K562 (cell line): ENCODE measurements around the gene CEP85L. TPM values are rescaled to one million over a fixed set of nuclear protein-coding genes. Genes with fewer than 3 reads are reported as not detected.

Source experiments
- ATAC-seq: fragments of 200-7000 bp; cut with Tn5 transposase; 3 replicates; pipeline ENCODE4 v1.9.1; 2020; ENCODE audit warnings: moderate library complexity
- BruUV-seq: library from RNA; stranded (reverse); fragments of 400-500 nt; replicated peaks from 2 replicates; lab custom pipeline; 2021; lab: Mats Ljungman, UMichigan
- CTCF ChIA-PET: fragments of 300-600 bp; formaldehyde crosslinking; extraction: SDS; loops from one replicate; lab custom pipeline; 2021; ENCODE audit warnings: low intra/inter-chr PET ratio; lab: Yijun Ruan, JAX
- POLR2A ChIA-PET: fragments of 300-600, 350-650 bp; sonication (Branson Sonifier 250); formaldehyde crosslinking; extraction: SDS; loops from one replicate; lab custom pipeline; 2021; ENCODE audit warnings: antibody characterized with exemption, inconsistent platforms; lab: Yijun Ruan, JAX
- DNase-seq, 4 experiments: peaks; one replicate each; pipeline versions ENCODE4 v3.0.0 to v3.0.0-alpha.2; 2011 to 2018; ENCODE audit warnings: low spot score in 3 of 4, mixed read lengths in 3 of 4; ENCODE audit errors: extremely low read depth in 1 of 4
- FAIRE-seq: peaks from 2 replicates; lab custom pipeline; 2011; peaks lifted over from hg19 to GRCh38; lab: Jason Lieb, UNC
- H2AFZ ChIP-seq: 2 replicates; pipeline ENCODE4 v1.6.0; 2011; ENCODE audit warnings: low read depth, low read length, control low read depth, inconsistent platforms
- H3K27ac ChIP-seq: fragments of 200-600 bp; 3 replicates; pipeline ENCODE4 v1.8.0; 2011; ENCODE audit warnings: low read depth, mild to moderate bottlenecking, control low read depth, inconsistent platforms, low read length, moderate library complexity, mixed read lengths; ENCODE audit errors: extremely low read depth
- H3K27me3 ChIP-seq, 2 experiments: fragments of 300-600 bp in 1 of 2; 2 replicates in 1 of 2; 3 replicates in 1 of 2; pipeline versions ENCODE4 v1.6.0 to v1.8.0; 2011; ENCODE audit warnings: inconsistent platforms in 2 of 2, low read length in 2 of 2, mild to moderate bottlenecking in 1 of 2, mixed read lengths in 1 of 2, moderate library complexity in 1 of 2; ENCODE audit not compliant: control insufficient read depth in 2 of 2, insufficient read depth in 2 of 2
- H3K36me3 ChIP-seq: fragments of 300-600 bp; 3 replicates; pipeline ENCODE4 v1.8.0; 2011; ENCODE audit warnings: mild to moderate bottlenecking, low read length, inconsistent platforms; ENCODE audit not compliant: control insufficient read depth, insufficient read depth
- H3K4me1 ChIP-seq, 2 experiments: fragments of 200-600 bp in 1 of 2; replicated peaks in 1 of 2; 2 replicates in 1 of 2; 3 replicates in 1 of 2; pipeline versions ENCODE4 v1.5.1 to v1.8.0; 2011; ENCODE audit warnings: inconsistent platforms in 2 of 2, low read length in 2 of 2, mild to moderate bottlenecking in 1 of 2, mixed read lengths in 1 of 2, moderate library complexity in 1 of 2; ENCODE audit not compliant: control insufficient read depth in 2 of 2, insufficient read depth in 2 of 2
- H3K4me2 ChIP-seq: 2 replicates; pipeline ENCODE4 v1.6.1; 2011; ENCODE audit warnings: low read length, control low read depth, inconsistent platforms, mixed read lengths; ENCODE audit not compliant: insufficient read depth
- H3K4me3 ChIP-seq: fragments of 200-600 bp; sonication (generic), shearing (Covaris generic); 2 replicates; pipeline ENCODE4 v1.5.1; 2016; ENCODE audit warnings: control low read depth, inconsistent platforms
- H3K79me2 ChIP-seq: fragments of 200-600 bp; 3 replicates; pipeline ENCODE4 v1.8.0; 2011; ENCODE audit warnings: low read length, inconsistent platforms; ENCODE audit not compliant: control insufficient read depth, insufficient read depth
- H3K9ac ChIP-seq, 2 experiments: 2 replicates each; pipeline versions ENCODE4 v1.6.0 to v1.6.1; 2011; ENCODE audit warnings: low read depth in 2 of 2, low read length in 2 of 2, control low read depth in 1 of 2, inconsistent platforms in 1 of 2, mild to moderate bottlenecking in 1 of 2, mixed read lengths in 1 of 2; ENCODE audit not compliant: insufficient read depth in 1 of 2
- H3K9me1 ChIP-seq: one replicate; pipeline ENCODE4 v1.6.0; 2011; ENCODE audit warnings: inconsistent platforms, mild to moderate bottlenecking, low read length, moderate library complexity; ENCODE audit not compliant: control insufficient read depth, insufficient read depth
- H3K9me3 ChIP-seq: replicated peaks from 2 replicates; pipeline ENCODE4 v1.5.1; 2011; ENCODE audit warnings: low read depth, low read length, inconsistent platforms; ENCODE audit not compliant: control insufficient read depth, insufficient read depth
- H4K20me1 ChIP-seq: replicated peaks from 2 replicates; pipeline ENCODE4 v1.6.1; 2011; ENCODE audit warnings: low read length, inconsistent platforms, mixed read lengths; ENCODE audit not compliant: control insufficient read depth, insufficient read depth
- CBX3 ChIP-seq, 2 experiments: IDR thresholded peaks; 1 replicate in 1 of 2; 2 replicates in 1 of 2; pipeline ENCODE4 v1.6.1; 2012; ENCODE audit warnings: inconsistent platforms in 2 of 2, low read length in 2 of 2, borderline replicate concordance in 1 of 2, control low read depth in 1 of 2
- CHCHD3 ChIP-seq: fragments of 250-450 bp; sonication (Bioruptor Pico); IDR thresholded peaks from 2 replicates; pipeline ENCODE4 v2.1.2; 2022; ENCODE audit warnings: mild to moderate bottlenecking
- EHMT2 ChIP-seq: fragments of 450-650 bp; IDR thresholded peaks from 2 replicates; pipeline ENCODE4 v1.6.1; 2018; ENCODE audit warnings: antibody characterized with exemption
- EP300 ChIP-seq: IDR thresholded peaks from 2 replicates; pipeline ENCODE4 v1.6.1; 2012; ENCODE audit warnings: low read length, improper control_type of control experiment
- ERF ChIP-seq: fragments of 450-650 bp; formaldehyde crosslinking; IDR thresholded peaks from 2 replicates; pipeline ENCODE4 v1.4.0; 2020; ENCODE audit warnings: mild to moderate bottlenecking, mixed read lengths
- MCM5 ChIP-seq: fragments of 450-650 bp; IDR thresholded peaks from 2 replicates; pipeline ENCODE4 v1.6.1; 2016; ENCODE audit warnings: low read depth
- NR3C1 ChIP-seq: sonication (generic); formaldehyde crosslinking; IDR thresholded peaks from 2 replicates; pipeline ENCODE4 v1.8.1; 2022; ENCODE audit warnings: missing genetic modification reagents
- RNF219 ChIP-seq: fragments of 250-450 bp; sonication (Bioruptor Pico); IDR thresholded peaks from 2 replicates; pipeline ENCODE4 v1.5.0; 2022; ENCODE audit warnings: mild to moderate bottlenecking
- ZBTB7A ChIP-seq: IDR thresholded peaks from 2 replicates; pipeline ENCODE4 v1.6.1; 2011; ENCODE audit warnings: low read depth, mild to moderate bottlenecking, low read length, moderate library complexity, borderline replicate concordance; ENCODE audit not compliant: control insufficient read depth
- ZNF140 ChIP-seq: fragments of 250-450 bp; sonication (Bioruptor Pico); IDR thresholded peaks from 2 replicates; pipeline ENCODE4 v1.8.0; 2021; ENCODE audit warnings: moderate library complexity, mild to moderate bottlenecking, inconsistent platforms
- ZNF24 ChIP-seq: fragments of 450-650 bp; IDR thresholded peaks from 2 replicates; pipeline ENCODE4 v1.6.1; 2016
- ZNF398 ChIP-seq: fragments of 250-450 bp; sonication (Bioruptor Pico); IDR thresholded peaks from 2 replicates; pipeline ENCODE4 v1.8.0; 2021; ENCODE audit warnings: moderate library complexity, mild to moderate bottlenecking, inconsistent platforms
- ZNF76 ChIP-seq: fragments of 250-450 bp; sonication (Bioruptor Pico); IDR thresholded peaks from 2 replicates; pipeline ENCODE4 v1.4.0; 2020; ENCODE audit warnings: mild to moderate bottlenecking, moderate library complexity, borderline replicate concordance
- WGBS: fragments of 100-300 bp; shearing (Covaris generic); methylation state at CpG from one replicate; pipeline ENCODE4 v1.1.6; 2016; ENCODE audit warnings: low coverage, mixed read lengths; ENCODE audit not compliant: insufficient coverage; ENCODE audit errors: missing lambda C conversion rate; 5-methylcytosine and 5-hydroxymethylcytosine counted together
- in situ Hi-C: fragments of 300-500 bp; cut with MboI; formaldehyde crosslinking; loops from 4 replicates; pipeline ENCODE4 v1.15.0; 2018; ENCODE audit warnings: inconsistent platforms, mixed read lengths
- intact Hi-C: fragments of 100-400 bp; cut with micrococcal nuclease; formaldehyde crosslinking; loops from 2 replicates; pipeline ENCODE4 v1.14.2; 2022
- polyA plus RNA-seq, 8 experiments: library from polyadenylated mRNA; depleted of rRNA in 4 of 8; stranded (reverse) in 5 of 8; unstranded in 3 of 8; fragments of >200 nt; fragmentation: Nextera tagmentation in 2 of 8; fragmentation: Illumina TruSeq in 1 of 8; extraction: Ambion mirVana in 2 of 8; extraction: Trizol in 1 of 8; gene quantifications; 2 replicates each; pipeline versions ENCODE4 v1.2.1 to v1.2.3, GENCODE V29; 2011 to 2014; ENCODE audit warnings: inconsistent platforms in 1 of 8, missing spikeins in 1 of 8
- total RNA-seq, 7 experiments: library from RNA; depleted of rRNA in 6 of 7; stranded (reverse); fragments of >200 nt in 6 of 7; fragmentation: Illumina TruSeq in 2 of 7; extraction: Trizol in 2 of 7; gene quantifications; 2 replicates each; pipeline versions ENCODE4 v1.2.1 to v1.2.3, GENCODE V29; 2011 to 2021; ENCODE audit warnings: low replicate concordance in 1 of 7
- TF ChIP-seq, protein P1 (sequence below): fragments of 450-650 bp; IDR thresholded peaks from 2 replicates; pipeline ENCODE4 v1.6.1; 2018; ENCODE audit warnings: mild to moderate bottlenecking, low read depth; ENCODE audit not compliant: partially characterized antibody
- TF ChIP-seq, protein P2 (sequence below): fragments of 450-650 bp; IDR thresholded peaks from 2 replicates; pipeline ENCODE4 v1.6.1; 2016; ENCODE audit warnings: borderline replicate concordance

The CEP85L gene
- total and polyA plus RNA-seq, 9 of the 15 experiments (the other 6 are each of a cell fraction or from before 2014, with no cell fraction given), result 4.5 to 15.8 (median 8.3) TPM

- Histone ChIP-seq H3K79me2 (no peaks in the 10 kb centered on the region), H2AFZ (no peak overlapping the region), H3K4me1 (no peaks in the 10 kb centered on the region), H3K36me3 (no peaks in the 10 kb centered on the region), H3K9me1 (no peaks in the 10 kb centered on the region), H3K27me3 (no peaks in the 10 kb centered on the region), H3K9me3 (0 out of 2 replicates have a peak, but pooled peaks cover 1% of the 10 kb centered on the region), H3K4me3 (no peak overlapping the region), H4K20me1 (no peaks in the 10 kb centered on the region), H3K9ac (no peak overlapping the region), H3K4me2 (no peak overlapping the region), H3K27ac (no peak overlapping the region)
- 5% methylated on average over 1 of the region's 1 CpG for whole genome bisulfite sequencing
- intact Hi-C loops, result no loop called here
- no peak for ATAC-seq
- no TSS peak for BruUV-seq
- FAIRE-seq, result no peak
- in situ Hi-C loops, result no loop called here
- ChIA-PET CTCF (no interaction called here), POLR2A (interaction anchor here (1.9 kb wide), 1 partner anchor 9 kb away, joined by 6 read pairs; no protein-coding TSS in a partner anchor)
- DNase-seq, result no peak
- TF ChIP-seq EHMT2 (no peak), ZBTB7A (no peak), EP300 (no peak), MCM5 (no peak), ZNF24 (no peak), ZNF76 (CRISPR knock-in tag) (no peak), ZNF140 (no peak), CHCHD3 (CRISPR knock-in tag) (no peak), NR3C1 (CRISPR knock-in tag) (no peak), ERF (CRISPR knock-in tag) (no peak), ZNF398 (no peak), CBX3 (IDR thresholded peaks at IDR 0.05; ENCODE audit: borderline replicate concordance in 1 of 2, low read length in 2 of 2) (no peak), RNF219 (CRISPR knock-in tag) (no peak)
- TF ChIP-seq, protein P1, sequence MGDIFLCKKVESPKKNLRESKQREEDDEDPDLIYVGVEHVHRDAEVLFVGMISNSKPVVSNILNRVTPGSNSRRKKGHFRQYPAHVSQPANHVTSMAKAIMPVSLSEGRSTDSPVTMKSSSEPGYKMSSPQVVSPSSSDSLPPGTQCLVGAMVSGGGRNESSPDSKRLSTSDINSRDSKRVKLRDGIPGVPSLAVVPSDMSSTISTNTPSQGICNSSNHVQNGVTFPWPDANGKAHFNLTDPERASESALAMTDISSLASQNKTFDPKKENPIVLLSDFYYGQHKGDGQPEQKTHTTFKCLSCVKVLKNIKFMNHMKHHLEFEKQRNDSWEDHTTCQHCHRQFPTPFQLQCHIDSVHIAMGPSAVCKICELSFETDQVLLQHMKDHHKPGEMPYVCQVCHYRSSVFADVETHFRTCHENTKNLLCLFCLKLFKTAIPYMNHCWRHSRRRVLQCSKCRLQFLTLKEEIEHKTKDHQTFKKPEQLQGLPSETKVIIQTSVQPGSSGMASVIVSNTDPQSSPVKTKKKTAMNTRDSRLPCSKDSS, result no peak
- TF ChIP-seq, protein P2, sequence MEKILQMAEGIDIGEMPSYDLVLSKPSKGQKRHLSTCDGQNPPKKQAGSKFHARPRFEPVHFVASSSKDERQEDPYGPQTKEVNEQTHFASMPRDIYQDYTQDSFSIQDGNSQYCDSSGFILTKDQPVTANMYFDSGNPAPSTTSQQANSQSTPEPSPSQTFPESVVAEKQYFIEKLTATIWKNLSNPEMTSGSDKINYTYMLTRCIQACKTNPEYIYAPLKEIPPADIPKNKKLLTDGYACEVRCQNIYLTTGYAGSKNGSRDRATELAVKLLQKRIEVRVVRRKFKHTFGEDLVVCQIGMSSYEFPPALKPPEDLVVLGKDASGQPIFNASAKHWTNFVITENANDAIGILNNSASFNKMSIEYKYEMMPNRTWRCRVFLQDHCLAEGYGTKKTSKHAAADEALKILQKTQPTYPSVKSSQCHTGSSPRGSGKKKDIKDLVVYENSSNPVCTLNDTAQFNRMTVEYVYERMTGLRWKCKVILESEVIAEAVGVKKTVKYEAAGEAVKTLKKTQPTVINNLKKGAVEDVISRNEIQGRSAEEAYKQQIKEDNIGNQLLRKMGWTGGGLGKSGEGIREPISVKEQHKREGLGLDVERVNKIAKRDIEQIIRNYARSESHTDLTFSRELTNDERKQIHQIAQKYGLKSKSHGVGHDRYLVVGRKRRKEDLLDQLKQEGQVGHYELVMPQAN, result no peak
Measured at GRCh38 chr6:118456982-118457381, 194.4 kb downstream of the CEP85L start.
